ENCODE data around the gene VAT1. TPM values are rescaled to one million over a fixed set of nuclear protein-coding genes. Genes with fewer than 3 reads are reported as not detected.
"Not testable (repeated sequence)": the region's sequence is repeated elsewhere in the genome, so short reads cannot be mapped to it uniquely, and the experiment has no call there.

VAT1 gene
- 307 and 355 TPM in 2 replicates for total RNA-seq (2014; rRNA removed; shearing (Covaris generic))

DNA sequence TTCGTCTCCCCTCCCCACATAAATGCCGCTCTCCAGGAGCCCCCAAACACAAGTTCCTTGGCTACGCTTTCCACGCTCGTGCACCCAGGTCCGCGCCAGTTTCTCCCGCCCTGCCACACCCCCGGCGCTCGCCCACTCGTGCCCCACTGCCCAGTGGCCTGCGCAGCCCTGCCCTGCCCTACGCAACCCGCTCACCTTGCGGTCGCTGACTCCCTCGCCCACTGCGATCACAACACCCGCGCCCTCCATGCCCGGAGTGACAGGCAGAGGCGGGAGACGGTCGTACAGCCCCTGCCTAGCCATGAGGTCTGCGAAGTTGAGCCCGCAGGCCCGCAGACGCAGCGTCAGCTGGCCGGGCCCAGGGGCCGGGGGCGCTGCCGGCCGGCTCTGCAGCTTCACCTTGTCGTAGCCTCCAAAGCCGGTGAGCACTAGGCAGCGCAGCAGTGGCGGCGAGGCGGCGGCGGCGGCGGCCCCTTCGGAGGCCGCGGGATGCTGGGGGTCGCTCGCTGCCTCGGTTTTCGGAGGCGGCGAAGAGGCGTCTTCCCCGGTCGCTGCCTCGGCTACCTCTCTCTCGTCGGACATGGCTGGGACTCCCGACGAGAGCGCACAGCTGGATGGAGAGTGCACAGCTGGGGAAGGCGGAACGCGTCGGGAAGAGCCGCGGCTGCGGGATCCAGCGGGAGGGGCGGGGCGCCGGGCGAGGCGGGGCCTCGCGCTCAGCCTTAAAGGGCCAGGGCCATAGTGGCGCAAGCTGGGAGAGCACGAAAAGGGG, at the start of gene VAT1:
VAT1 (minus strand) TSS at position 645 of the 772 bp plus-strand sequence; CDS start at position 582, 63 bp downstream.
- in situ Hi-C loops (cut with HindIII; ENCODE audit: low sequenced_read_pairs), result no loop called here
- DNase-seq (ENCODE audit: low spot score), result peak; percentile 76

DNA sequence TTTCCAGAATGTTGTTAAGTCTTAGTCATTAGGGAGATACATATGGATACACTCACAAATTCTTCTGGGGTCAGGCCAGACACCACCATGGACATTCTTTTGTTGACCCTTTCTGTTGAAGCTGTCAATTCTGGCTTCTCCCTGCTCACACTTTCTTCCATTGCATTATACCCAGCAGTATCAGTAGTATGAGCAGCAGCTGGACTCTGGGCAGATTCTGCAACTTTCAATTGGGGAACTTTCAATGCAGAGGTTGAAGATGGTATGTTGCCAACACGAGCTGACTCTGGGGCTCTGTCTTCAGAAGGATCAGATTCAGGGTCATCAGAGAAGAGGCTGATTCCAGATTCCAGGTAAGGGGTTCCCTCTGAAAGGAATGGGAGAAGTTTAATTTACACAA, 48.7 kb upstream of the VAT1 start:
- in situ Hi-C loops (cut with HindIII; ENCODE audit: low sequenced_read_pairs), result no loop called here
- no peak for DNase-seq (ENCODE audit: low spot score)

DNA sequence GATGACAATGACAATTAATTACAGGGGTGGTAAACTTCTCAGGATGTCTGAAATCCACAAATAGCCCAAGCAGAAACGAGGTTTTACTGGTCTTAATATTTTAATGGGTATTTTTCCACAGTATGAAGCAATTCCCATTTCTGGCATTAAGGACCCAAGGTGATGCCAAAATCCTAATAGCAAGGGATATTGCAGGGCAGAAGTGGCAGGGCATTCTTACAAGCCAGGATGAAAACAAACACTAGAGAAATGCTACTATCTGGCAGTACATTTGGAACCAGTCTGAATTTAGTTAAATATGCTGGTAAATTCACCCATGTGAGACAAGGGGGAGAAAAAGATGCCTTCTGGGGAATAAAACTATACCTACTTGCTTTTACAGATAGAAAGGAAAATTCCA, 48.1 kb upstream of the VAT1 start:
- in situ Hi-C loops (cut with HindIII; ENCODE audit: low sequenced_read_pairs), result no loop called here
- DNase-seq (ENCODE audit: low spot score), result no peak

DNA sequence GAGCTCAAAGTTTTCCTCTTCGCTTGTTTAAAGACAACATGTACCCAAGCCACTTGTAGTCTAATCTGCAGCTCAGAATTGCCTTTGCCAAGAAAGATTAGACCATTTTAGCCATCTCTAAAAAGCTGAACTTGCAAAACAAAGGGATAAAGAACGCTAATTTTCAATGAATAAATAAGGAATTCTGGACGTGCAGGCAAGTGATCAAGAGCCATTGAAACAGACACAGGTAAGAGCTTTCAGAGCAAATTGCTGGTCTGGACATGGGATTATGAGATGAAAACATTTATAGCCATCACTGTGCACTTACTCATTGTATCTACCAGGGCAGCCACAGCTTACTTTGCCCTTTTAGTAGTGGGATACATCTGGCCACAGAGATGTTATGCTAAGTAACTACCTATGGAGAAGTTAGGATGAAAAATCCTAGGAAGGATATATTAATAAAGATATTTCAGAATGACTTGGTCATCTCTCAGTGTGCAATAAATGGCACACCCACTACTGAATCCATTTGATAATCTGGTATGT, 47.2 kb upstream of the VAT1 start:
- no peak for DNase-seq (ENCODE audit: low spot score)
- in situ Hi-C loops (cut with HindIII; ENCODE audit: low sequenced_read_pairs), result no loop called here

DNA sequence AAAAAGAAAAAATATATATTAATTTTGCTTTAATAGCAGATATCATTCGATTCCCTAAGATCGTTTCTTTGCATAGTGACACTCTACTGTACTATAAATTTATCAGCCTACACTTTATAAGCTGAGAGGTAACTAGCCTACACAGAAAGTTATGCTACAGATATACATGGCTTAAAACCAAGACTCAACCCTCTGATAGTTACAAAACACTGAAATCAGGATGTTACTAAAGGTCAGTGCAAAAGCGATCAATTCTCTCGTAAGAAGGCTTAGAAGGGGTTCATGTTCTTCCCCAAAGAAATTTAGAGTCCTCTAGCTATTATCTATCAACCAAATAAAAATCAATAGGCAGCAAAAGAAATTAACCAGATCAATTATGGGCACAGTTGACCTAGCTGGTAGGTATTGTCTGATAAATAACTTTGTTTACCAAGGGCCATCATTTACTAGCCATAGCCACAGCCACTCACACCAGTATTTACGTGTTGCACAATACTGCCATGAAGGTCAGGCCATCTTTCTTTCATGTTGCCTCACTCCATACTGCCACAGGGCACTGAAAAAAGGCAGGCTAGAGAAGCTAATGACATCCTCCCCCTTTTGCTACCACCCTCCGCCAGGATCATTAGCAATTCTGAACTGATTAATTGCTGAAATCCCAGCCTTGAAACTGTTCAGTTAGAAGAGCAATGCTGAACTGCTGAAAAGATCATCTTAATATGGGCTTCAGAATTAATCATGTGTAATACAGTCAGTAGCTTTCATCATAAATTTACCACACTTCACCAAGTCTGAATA, 46.6 kb upstream of the VAT1 start:
- in situ Hi-C loops (cut with HindIII; ENCODE audit: low sequenced_read_pairs), result no loop called here
- DNase-seq (ENCODE audit: low spot score), result no peak

DNA sequence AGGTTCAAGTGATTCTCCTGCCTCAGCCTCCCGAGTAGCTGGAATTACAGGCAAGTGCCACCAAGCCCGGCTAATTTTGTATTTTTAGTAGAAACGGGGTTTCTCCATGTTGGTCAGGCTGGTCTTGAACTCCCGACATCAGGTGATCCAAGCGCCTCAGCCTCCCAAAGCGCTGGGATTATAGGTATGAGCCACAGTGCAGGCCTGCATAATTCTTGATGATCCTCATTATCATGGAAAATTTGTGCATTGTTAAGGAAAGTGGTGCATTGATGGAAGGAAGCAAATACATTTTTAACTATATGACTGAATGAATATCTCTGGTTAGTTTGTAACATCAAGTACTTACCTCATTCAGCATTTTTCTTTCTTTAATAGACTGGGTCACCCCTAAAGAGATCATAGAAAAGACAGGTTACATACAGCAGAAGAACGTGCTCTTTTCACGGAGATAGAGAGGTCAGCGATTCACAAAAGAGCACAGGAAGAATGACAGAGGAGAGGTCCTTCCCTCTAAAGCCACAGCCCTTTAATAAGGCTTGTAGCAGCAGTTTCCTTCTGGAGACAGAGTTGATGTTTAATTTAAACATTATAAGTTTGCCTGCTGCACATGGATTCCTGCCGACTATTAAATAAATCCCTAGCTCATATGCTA, 40.9 kb upstream of the VAT1 start:
- in situ Hi-C loops (cut with HindIII; ENCODE audit: low sequenced_read_pairs), result no loop called here
- no peak for DNase-seq (ENCODE audit: low spot score)

DNA sequence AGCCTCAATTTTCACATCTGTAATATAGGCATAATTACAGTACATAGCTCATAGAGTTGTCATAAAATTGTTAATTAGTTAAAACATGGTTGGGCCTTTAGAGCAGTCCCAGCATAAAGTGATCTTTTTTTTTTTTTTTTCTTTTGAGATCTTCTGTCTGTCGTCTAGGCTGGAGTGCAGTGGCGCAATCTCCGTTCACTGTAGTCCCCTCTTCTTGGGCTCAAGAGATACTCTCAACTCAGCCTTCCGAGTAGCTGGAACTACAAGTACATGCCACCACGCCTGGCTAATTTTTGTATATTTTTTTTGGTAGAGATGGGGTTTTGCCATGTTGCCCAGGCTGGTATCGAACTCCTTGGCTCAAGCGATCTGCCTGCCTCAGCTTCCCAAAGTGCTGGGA, 33.9 kb upstream of the VAT1 start:
- in situ Hi-C loops (cut with HindIII; ENCODE audit: low sequenced_read_pairs), result no loop called here
- no peak for DNase-seq (ENCODE audit: low spot score)

DNA sequence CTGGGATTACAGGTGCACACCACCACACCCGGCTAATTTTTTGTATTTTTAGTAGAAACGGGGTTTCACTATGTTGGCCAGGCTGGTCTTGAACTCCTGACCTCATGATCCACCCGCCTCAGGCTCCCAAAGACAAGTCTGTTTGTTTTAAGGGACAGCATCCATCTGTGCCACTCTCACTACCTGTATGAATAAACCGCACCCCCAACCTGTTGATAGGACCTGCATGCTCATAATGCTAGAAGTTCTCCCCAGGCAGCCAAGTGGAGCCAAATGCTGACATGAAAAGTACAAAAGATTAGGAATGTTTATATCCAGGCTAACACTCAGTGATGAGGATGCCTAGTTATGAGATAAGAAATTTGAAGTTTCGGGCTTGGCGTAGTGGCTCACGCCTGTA, 30.8 kb upstream of the VAT1 start:
- in situ Hi-C loops (cut with HindIII; ENCODE audit: low sequenced_read_pairs); DNase-seq (ENCODE audit: low spot score): not testable (repeated sequence)

DNA sequence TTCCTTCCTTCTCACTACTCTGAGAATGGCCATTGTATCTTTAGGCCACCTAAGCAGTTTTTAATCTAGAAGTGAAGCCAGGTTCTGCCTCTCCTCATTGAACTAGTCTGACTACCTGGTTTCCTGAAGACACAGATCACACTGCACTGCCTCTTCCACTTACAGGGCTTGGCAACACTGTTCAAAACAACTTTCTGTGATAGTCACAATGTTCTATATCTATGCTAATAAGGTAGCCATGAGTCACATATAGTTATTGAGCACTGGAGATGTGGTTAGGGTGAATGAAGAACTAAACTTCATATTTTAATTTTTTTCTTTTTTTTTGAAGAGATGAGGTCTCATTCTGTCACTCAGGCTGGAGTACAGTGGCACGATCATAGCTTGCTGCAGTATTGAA, 29.8 kb upstream of the VAT1 start:
- in situ Hi-C loops (cut with HindIII; ENCODE audit: low sequenced_read_pairs), result no loop called here

DNA sequence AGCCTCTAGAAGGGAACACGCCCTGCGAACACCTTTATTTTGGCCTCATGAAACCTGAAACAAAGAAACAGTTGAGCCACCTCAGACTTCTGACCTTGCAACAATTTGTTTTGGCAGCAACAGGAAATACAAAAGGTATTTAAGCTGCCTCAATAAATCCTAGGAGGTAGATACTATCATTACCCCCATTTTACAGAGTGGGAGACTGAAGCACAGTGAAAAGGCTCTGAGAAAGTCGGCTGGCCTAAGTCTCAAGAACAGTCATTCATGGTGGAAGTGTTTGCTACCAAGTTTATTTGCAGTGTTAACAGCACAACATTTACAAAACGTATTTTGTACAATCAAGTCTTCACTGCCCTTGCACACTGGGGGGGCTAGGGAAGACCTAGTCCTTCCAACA, 21.8 kb upstream of the VAT1 start:
- in situ Hi-C loops (cut with HindIII; ENCODE audit: low sequenced_read_pairs), result no loop called here
- DNase-seq (ENCODE audit: low spot score), result no peak

More for the DNA sequence above, 29.8 kb upstream of the VAT1 start:
- no peak for DNase-seq (ENCODE audit: low spot score)

DNA sequence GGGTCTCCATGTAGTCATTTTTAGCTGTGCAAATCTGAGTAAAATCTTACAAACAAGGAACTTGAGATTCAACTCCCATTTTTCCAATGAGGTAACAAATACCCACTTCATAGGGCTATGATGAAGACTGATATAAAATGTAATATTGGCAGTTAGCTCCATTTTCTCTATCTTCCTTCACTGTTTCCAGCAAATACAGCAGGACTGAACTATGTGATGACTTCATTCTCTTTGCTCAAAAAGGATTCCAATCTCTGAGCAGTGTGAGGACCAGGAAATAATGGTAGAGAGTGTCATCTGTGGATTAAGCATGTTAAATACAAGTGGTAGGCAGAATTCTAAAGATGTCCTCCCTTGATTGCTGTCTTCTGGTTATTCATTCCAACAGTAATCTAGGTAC, 21.1 kb upstream of the VAT1 start:
- in situ Hi-C loops (cut with HindIII; ENCODE audit: low sequenced_read_pairs), result no loop called here
- DNase-seq (ENCODE audit: low spot score), result no peak

DNA sequence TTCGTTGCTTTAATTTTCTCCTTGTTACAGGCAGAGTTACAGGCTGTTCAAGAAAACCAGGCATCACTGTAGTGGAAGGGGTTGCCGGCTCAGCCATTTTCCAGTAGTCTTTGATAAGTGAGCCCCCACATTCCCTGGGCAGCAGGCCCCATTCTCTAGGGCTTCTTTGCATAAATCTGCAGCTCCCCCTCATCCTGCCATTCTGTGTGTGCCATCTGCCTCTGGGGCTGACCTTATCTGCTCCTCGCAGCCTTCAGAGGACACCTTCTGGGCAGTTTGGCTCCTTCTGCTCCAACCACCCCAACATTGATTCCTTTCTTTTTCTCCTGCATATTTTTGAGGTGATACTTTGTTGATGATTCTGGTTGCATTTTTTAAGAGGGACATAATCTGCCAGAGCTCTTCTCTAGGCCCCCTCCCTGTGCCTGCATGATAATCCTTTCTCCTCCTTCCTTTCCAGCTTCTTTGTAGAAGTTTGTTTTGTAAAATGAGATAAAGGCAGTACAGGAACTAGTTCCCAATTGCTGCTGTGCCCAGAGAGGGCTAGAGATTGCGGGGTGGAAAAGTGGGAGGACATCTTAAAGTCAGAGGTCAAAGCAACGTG, 19.9 kb upstream of the VAT1 start:
- no peak for DNase-seq (ENCODE audit: low spot score)
- in situ Hi-C loops (cut with HindIII; ENCODE audit: low sequenced_read_pairs), result no loop called here

DNA sequence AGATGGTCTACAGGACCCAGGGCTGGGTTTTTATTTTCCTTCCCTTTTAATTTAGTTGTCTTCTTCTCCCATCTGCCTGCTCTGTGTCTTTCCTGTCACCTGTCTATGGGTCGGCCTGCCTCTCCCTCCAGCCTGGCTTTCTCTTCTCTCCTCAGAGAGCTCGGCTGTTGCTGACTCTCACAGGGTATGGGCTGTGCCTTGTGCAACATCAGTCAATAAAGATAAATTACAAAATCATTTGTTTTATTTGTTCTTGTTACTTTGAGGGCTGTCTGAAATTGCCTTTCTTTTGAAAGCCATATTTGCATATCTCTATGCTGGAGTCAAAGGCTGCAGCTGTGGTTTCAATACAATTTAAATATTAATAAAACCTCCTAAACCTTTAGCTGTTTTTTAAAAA, 18.5 kb upstream of the VAT1 start:
- in situ Hi-C loops (cut with HindIII; ENCODE audit: low sequenced_read_pairs), result no loop called here
- no peak for DNase-seq (ENCODE audit: low spot score)

DNA sequence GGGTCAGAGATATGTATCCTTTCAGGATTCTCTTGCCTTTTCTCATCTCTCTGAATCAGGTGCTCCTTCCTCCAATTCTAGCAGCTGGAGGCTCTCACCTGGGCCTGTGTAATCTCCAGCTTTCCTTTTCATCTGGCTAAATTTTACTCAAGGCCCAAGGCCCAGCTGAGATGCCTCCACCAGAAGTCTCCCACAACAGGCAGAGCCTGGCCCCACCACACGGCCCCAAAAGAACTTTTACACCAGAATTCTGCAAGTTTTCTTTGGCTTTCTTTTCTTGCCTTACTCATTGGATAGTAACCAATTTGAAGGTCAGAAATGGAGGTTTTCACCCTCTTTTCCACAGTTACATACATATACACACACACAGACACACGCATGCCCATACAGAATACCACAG, 17.5 kb upstream of the VAT1 start:
- in situ Hi-C loops (cut with HindIII; ENCODE audit: low sequenced_read_pairs), result no loop called here
- DNase-seq (ENCODE audit: low spot score), result no peak

DNA sequence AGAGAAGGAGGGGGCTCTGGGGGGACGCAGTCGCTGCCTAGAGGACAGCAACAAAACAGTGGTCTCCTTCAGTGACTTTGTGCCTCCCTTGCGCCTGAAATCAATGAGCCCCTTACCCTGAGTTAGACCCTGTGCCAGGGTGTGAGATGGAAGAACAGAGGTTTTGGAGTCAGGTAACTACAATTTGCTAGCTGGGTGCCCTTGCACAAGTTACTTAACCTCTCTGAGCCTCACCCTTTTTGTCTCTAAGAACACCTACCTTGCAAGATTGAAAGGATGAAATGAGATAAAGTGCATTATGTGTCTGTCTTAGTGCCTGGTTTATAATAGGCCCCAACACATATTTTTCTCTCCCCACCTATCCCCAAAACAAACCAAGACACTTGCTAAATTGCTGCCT, 12.7 kb upstream of the VAT1 start:
- in situ Hi-C loops (cut with HindIII; ENCODE audit: low sequenced_read_pairs), result loop anchor here (5.0 kb wide), 1 partner anchor 82 kb away; no protein-coding TSS in a partner anchor
- DNase-seq (ENCODE audit: low spot score), result no peak

DNA sequence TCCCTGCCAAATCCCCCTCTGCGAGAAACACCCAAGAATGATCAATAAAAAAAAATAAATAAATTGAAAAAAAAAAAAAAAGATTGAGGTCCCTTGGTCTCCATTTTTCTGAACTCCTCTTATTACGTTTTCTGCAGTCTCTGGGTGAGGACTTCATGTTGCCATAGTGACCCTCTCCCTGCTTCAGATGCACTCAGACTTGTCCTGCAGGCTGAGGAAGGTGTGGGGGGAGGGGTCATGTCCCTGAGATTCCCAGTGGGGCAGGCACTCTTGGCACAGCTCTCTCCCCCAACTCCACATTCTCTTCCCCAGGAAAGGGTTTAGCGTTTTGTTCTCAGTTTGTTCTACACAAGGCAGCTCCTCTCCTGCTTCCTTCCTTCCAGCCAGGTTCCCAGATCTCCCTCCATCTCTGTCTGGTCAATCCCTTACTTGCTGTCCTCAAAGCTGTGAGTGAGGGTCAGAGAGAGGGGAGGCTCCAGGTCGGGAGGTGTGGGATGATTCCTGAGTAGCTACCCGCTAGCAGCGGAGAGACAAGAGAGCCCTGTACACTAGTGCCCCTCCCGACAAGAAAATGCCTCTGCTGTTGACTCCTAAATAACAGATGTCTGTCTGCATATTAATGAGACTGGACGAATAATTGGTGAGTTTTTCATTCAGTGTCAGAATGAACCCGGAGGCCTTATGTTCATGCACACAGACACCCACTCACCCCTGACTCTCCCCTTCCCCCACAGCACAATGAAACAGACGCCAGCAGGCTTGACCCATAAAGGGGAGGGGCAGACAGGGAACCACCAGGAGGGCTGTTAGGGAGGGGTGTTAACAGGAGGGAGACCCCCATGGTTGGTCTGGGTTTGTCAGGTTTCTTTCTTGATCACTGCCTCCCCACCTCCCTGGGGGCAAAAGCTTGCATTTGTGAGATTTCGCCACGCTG, 12.0 kb upstream of the VAT1 start:
- in situ Hi-C loops (cut with HindIII; ENCODE audit: low sequenced_read_pairs), result loop anchor here (5.0 kb wide), 1 partner anchor 83 kb away; no protein-coding TSS in a partner anchor
- DNase-seq (ENCODE audit: low spot score), result no peak

DNA sequence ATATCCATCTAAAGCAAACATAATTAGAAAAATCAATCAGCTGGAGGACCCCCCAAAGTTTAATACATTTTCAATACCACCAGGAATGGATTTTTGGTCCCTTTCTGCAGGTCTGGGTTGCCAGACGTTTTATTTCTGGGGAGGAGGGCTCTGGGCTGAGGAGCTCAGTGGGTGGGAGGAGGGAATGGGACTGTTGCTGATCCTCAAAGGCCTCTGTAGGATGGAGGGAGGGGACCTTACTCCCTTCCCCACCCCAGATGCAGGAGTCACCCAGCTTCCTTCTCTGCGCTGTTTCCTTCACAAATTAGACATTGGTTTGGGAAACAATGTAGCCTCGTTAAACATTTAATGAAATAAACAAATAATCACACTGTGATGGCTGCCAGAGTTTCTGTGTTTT, 9.5 kb upstream of the VAT1 start:
- in situ Hi-C loops (cut with HindIII; ENCODE audit: low sequenced_read_pairs), result loop anchor here (5.0 kb wide), 1 partner anchor 86 kb away; no protein-coding TSS in a partner anchor
- DNase-seq (ENCODE audit: low spot score), result no peak

DNA sequence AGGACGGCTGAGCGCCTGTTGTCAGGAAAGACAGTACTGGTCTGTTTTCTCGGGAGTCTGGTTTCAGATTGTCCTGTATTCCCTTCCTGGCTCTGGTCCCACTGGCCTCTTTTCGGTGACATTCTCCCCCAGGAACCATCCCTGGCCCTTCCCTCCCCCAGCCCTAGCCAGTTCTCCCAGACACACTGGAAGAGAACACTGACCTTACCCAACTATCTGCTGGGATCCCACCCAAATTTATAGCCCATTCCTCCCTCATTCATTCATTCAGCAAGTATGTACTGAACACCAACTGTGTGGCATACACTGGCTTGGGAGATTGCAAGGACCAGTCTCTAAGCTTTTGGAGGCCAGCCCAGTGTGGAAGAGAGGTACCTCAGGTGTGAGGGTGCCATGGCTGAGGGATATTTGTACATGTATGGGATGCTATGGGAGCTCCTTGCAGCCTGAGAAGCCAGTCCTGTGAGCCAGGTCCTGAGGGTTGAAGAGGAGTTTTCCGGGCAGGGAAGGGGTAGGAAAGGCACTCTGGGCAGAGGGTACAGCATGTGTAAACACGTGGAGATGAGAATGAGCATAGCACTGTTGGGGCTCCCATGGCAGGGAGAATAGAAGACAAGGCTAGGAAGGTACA, 8.1 kb upstream of the VAT1 start:
- peak; percentile 40 for DNase-seq (ENCODE audit: low spot score)
- in situ Hi-C loops (cut with HindIII; ENCODE audit: low sequenced_read_pairs), result loop anchor here (5.0 kb wide), 1 partner anchor 87 kb away; no protein-coding TSS in a partner anchor

All from G401 (cell line).